ENCODE data around the gene ATF6B. TPM values are rescaled to one million over a fixed set of nuclear protein-coding genes. Genes with fewer than 3 reads are reported as not detected.

Gene ATF6B
- total RNA-seq, 6 experiments from 2014 or later = 80.0 to 96.2 (median 88.7) TPM

GRCh38 chr6:32116674-32117073 lies 11.4 kb downstream of the ATF6B start:
- Mint-ChIP-seq H3K36me3 (ENCODE audit: low read depth) (peaks cover 19% of the 10 kb centered on the region), H3K9me3 (no peaks in the 10 kb centered on the region), H3K27ac (peak overlapping the region; percentile 99)

GRCh38 chr6:32115623-32116022 lies 12.4 kb downstream of the ATF6B start:
- no peak overlapping the region for H3K4me3 Mint-ChIP-seq
- no peaks in the 10 kb centered on the region for H3K9me3 Mint-ChIP-seq
- peak overlapping the region; percentile 99 for H3K27ac Mint-ChIP-seq
- peaks cover 22% of the 10 kb centered on the region for H3K36me3 Mint-ChIP-seq (ENCODE audit: low read depth)
- no peak for DNase-seq
- peaks cover 64% of the 10 kb centered on the region for H3K4me1 Mint-ChIP-seq (ENCODE audit: low read depth)
- TF ChIP-seq, protein P1, sequence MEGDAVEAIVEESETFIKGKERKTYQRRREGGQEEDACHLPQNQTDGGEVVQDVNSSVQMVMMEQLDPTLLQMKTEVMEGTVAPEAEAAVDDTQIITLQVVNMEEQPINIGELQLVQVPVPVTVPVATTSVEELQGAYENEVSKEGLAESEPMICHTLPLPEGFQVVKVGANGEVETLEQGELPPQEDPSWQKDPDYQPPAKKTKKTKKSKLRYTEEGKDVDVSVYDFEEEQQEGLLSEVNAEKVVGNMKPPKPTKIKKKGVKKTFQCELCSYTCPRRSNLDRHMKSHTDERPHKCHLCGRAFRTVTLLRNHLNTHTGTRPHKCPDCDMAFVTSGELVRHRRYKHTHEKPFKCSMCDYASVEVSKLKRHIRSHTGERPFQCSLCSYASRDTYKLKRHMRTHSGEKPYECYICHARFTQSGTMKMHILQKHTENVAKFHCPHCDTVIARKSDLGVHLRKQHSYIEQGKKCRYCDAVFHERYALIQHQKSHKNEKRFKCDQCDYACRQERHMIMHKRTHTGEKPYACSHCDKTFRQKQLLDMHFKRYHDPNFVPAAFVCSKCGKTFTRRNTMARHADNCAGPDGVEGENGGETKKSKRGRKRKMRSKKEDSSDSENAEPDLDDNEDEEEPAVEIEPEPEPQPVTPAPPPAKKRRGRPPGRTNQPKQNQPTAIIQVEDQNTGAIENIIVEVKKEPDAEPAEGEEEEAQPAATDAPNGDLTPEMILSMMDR (IDR thresholded peaks at IDR 0.05) = no peak
- peaks cover 2% of the 10 kb centered on the region; the same call in 1 of the 2 replicates for H3K27me3 Mint-ChIP-seq (ENCODE audit: insufficient read depth)

More at GRCh38 chr6:32116674-32117073, 11.4 kb downstream of the ATF6B start:
- H3K4me1 Mint-ChIP-seq (ENCODE audit: low read depth) = peaks cover 60% of the 10 kb centered on the region
- H3K4me3 Mint-ChIP-seq = no peak overlapping the region
- TF ChIP-seq, protein P1 (IDR thresholded peaks at IDR 0.05) = peak; percentile 76
- no peak for DNase-seq
- peaks cover 2% of the 10 kb centered on the region; the same call in 1 of the 2 replicates for H3K27me3 Mint-ChIP-seq (ENCODE audit: insufficient read depth)

- Mint-ChIP-seq H3K4me3 (peak overlapping the region; percentile 83), H3K4me1 (ENCODE audit: low read depth) (peaks cover 63% of the 10 kb centered on the region), H3K27me3 (ENCODE audit: insufficient read depth) (peaks cover 2% of the 10 kb centered on the region), H3K36me3 (ENCODE audit: low read depth) (peaks cover 22% of the 10 kb centered on the region), H3K9me3 (no peaks in the 10 kb centered on the region), H3K27ac (peak overlapping the region; percentile 99)
- TF ChIP-seq, protein P1 (IDR thresholded peaks at IDR 0.05) = no peak
- peak; percentile 91 for DNase-seq
Measured at GRCh38 chr6:32114796-32115195, 13.2 kb downstream of the ATF6B start.

GRCh38 chr6:32113386-32114352 lies 14.4 kb downstream of the ATF6B start:
- TF ChIP-seq, protein P1 (IDR thresholded peaks at IDR 0.05) = peak; percentile 76
- peak overlapping the region; percentile 83 for H3K4me3 Mint-ChIP-seq
- no peaks in the 10 kb centered on the region for H3K9me3 Mint-ChIP-seq
- peaks cover 22% of the 10 kb centered on the region for H3K36me3 Mint-ChIP-seq (ENCODE audit: low read depth)
- peak; percentile 99 for DNase-seq
- H3K4me1 Mint-ChIP-seq (ENCODE audit: low read depth) = peaks cover 58% of the 10 kb centered on the region
- peak overlapping the region; percentile 99 for H3K27ac Mint-ChIP-seq
- peaks cover 5% of the 10 kb centered on the region for H3K27me3 Mint-ChIP-seq (ENCODE audit: insufficient read depth)

GRCh38 chr6:32112431-32112980 lies 15.5 kb downstream of the ATF6B start:
- Mint-ChIP-seq H3K4me3 (no peak overlapping the region; the same call in 1 of the 2 replicates), H3K36me3 (ENCODE audit: low read depth) (peaks cover 22% of the 10 kb centered on the region), H3K9me3 (no peaks in the 10 kb centered on the region), H3K27ac (peak overlapping the region; percentile 99), H3K27me3 (ENCODE audit: insufficient read depth) (peaks cover 9% of the 10 kb centered on the region), H3K4me1 (ENCODE audit: low read depth) (peaks cover 67% of the 10 kb centered on the region)
- no peak for DNase-seq
- TF ChIP-seq, protein P1 (IDR thresholded peaks at IDR 0.05) = no peak
